Right lobe of liver (tissue), 4 donors: ENCODE results near the gene NOL4L.

ENCODE experiments used
- POLR2A ChIP-seq: fragments of 450-650 bp; IDR thresholded peaks from one replicate; pipeline ENCODE4 v1.6.1; 2017; ENCODE audit warnings: antibody characterized with exemption, mild to moderate bottlenecking
- TF ChIP-seq, protein P1 (sequence below), 4 donors: fragments of 200-600 bp in 3 of 4; fragments of 450-650 bp in 1 of 4; IDR thresholded peaks; one replicate each; pipeline versions ENCODE4 v1.5.1 to v1.8.0; 2016 to 2022; ENCODE audit warnings: antibody characterized with exemption in 4 of 4, mild to moderate bottlenecking in 2 of 4
- donor health status: DM: no; HTN: no; CAD: no.
- donor health status: DM: no; HTN: no; CAD: no.
- donor health status: DM: no; HTN: yes; CAD: no.

DNA sequence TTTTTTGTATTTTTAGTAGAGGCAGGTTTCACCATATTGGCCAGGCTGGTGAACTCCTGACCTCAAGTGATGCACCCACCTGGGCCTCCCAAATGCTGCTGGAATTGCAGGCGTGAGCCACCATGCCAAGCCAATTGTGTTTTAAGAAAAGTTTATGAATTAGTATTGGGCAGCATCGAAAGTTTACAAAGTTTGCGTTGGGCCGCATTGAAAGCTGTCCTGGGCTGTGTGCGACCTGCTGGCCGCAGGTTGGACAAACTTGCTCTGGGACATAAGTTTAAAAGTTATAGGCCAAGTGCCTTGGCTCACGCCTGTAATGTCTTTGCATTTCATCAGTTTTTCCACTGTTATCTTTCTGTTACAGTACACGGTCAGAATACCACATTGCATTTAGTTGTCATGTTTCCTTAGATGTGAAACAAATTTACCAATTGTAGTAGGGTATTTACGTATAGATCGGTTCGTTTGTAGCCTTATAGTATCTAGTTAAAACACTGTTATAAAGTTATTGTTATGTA, 187.5 kb downstream of the NOL4L start:
- TF ChIP-seq POLR2A = no peak
- TF ChIP-seq, protein P1, sequence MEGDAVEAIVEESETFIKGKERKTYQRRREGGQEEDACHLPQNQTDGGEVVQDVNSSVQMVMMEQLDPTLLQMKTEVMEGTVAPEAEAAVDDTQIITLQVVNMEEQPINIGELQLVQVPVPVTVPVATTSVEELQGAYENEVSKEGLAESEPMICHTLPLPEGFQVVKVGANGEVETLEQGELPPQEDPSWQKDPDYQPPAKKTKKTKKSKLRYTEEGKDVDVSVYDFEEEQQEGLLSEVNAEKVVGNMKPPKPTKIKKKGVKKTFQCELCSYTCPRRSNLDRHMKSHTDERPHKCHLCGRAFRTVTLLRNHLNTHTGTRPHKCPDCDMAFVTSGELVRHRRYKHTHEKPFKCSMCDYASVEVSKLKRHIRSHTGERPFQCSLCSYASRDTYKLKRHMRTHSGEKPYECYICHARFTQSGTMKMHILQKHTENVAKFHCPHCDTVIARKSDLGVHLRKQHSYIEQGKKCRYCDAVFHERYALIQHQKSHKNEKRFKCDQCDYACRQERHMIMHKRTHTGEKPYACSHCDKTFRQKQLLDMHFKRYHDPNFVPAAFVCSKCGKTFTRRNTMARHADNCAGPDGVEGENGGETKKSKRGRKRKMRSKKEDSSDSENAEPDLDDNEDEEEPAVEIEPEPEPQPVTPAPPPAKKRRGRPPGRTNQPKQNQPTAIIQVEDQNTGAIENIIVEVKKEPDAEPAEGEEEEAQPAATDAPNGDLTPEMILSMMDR (IDR thresholded peaks at IDR 0.05) = no peak
